T-helper 1 cell treated with Interleukin-12 subunit alpha and Interleukin-12 subunit beta and Interleukin-4 antibody, amounts not matched to agents 30 ng/mL and 1 ng/mL, for 36 hours (primary cell): ENCODE results near the gene SLC3A2. TPM values are rescaled to one million over a fixed set of nuclear protein-coding genes. Genes with fewer than 3 reads are reported as not detected.

Source experiments
- intact Hi-C: fragments of 100-400 bp; cut with micrococcal nuclease; formaldehyde crosslinking; loops from one replicate; pipeline ENCODE4 v1.15.1; 2024
- total RNA-seq: library from RNA; stranded (reverse); gene quantifications from 2 replicates; pipeline ENCODE4 v1.2.3, GENCODE V29; 2022

SLC3A2 gene
- total RNA-seq, 1 donor from 2014 or later: 202 TPM

DNA sequence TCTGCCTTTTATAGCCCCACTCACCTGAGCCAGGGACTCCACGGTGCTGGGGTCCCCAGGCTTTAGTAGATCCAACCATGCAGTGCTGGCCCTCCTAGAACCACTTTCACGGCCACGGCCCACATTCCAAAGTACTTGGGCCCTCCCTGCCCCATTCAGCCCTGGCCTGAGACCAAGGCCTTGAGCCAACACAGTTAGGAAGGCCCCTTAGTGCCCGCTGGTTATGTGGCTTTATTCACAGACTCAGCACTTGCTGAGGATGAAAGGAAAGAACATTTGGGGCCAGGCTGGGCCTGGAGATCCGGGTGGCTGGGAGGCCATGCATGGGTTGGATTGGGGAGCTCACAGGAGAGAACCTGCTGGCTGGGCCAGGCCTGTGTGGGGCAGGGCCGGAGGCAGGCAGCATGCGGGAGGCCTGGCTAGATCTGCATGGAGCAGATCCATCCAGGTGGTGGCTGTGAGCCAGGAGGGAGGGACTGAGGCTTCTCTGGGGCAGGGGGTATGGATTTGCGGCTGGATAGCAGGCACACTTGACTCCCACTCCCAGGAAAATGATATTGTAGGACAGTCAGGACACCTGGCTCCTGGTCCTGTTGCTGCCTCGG lies 27.9 kb downstream of the SLC3A2 start:
- intact Hi-C loops: no loop called here

DNA sequence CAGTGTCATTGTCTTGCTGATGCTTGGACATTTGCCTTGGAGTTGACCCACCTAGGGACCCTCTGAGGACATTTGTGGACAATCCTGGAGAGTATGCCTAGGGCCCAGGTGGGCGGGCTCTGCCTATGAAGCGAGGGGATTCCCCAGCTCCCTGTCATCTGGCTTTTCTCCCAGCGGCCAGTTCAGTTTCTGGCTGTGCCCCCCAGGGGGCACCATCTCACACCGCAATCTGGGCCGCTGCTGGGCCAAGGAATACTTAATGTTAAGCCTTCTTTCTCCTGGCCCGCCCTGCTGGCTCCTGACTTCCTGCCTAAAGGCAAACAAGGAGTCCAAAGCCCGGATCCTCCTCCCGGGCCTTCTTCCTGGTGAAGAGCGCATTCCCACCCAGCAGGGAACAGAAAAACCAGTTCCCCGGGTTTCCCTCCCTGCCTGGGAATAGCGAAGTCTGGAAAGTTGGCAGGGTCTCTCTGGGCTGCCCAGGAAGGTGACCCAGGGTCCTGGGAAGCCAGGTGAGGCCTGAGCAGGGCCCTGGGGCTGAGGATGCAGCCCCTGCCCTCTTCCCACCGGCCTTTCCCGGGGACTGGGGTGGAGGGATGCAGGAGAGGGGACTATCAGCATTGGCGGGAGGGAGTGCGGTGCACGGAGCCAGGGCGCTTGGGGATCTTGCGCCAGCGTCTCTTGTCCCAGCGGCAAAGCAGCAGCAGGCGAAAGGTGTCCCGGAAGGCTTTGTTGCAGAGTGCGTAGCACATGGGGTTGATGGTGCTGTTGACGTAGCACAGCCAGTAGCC lies 28.6 kb downstream of the SLC3A2 start:
- intact Hi-C loops: no loop called here

DNA sequence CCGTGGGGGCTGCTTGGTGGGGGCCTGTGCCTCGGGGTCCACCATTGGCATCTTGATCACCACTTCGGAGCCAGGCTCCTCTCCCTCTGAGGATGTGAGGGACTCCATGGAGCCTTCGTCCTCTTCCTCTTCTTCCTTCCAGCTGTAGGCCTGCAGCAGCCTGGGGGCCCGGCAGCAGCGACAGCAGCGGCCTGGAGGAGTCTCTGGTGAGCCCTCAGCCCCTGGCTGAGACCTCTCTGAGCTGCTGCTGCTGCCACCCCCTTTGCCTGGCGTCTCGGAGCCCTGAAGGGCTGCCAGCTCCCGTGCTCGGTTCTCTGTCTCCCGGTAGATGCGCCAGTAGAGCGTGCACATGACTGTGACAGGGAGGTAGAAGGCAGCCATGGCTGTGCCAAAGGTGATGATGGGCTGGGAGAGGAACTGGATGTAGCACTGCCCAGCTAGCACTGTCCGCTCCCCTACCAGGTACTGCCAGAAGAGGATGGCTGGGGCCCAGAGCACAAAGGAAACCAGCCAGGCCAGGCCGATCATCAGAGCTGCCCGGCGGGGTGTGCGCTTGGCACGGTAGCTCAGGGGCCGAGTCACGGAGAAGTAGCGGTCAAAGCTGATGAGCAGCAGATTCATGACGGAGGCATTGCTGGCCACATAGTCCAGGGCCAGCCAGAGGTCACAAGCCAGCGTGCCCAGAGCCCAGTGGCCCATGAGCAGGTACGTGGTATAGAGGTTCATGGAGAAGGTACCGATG lies 29.6 kb downstream of the SLC3A2 start:
- intact Hi-C loops: no loop called here

DNA sequence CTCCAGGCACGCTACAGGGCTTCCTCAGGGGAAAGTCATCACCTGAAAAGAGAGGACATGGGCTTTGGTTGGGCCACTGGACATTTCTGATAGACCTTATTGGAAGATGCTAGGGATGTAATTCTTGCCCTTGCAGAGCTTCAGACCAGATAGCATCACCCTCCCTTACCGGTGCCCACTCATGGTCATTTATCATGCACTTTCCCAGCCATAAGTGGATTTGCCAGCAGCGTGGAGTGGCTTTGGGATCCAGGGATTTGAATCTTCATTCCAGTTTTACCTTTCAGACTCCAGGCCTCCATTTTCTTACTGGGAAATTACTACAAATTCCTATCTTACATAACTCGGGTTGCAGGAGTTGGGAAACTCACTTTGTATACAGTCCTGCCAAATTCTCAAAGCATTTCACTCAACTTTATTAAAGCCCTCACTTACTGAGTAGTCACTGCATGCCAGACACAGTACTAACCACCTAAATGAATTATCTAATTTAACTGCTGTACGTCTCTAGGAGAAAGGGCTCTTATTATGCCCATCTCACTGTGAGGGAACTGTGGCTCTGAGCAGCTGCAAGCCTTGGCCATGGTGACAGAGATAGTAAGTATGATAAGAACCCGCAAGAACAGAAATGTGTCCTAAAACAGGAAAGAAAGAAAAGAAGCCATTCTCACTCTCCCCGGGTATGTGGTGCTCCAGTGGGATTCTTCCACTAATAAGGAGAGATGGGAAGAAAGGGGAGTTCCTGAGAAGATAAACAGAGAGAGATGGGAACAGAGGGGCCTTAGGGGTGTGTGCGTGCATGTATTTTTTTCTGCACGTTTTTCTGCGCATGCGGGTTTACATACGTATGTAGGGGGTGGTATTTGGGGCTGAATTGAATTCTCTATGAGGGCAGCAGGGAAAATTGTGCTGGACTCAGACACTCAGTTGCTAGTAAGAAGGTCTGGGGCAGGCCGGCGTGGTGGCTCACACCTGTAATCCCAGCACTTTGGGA lies 30.7 kb downstream of the SLC3A2 start:
- intact Hi-C loops: no loop called here

DNA sequence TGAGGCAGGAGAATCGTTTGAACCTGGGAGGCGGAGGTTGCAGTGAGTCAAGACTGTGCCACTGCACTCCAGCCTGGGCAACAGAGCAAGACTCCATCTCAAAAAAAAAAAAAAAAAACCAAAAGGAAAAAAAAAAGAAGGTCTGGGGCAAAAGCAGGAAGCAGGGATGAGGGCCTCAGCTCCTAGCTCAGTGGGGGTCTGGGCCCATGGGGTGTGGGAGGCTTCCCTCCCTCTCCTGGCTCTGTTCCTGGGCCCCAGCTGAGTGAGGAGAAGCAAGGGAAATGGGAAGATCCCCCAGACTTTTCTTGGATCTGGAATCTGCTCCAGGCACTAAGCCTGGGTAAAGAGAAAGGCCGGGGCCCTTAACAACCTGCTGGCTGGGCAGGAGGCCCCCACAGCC lies 31.6 kb downstream of the SLC3A2 start:
- intact Hi-C loops: no loop called here

DNA sequence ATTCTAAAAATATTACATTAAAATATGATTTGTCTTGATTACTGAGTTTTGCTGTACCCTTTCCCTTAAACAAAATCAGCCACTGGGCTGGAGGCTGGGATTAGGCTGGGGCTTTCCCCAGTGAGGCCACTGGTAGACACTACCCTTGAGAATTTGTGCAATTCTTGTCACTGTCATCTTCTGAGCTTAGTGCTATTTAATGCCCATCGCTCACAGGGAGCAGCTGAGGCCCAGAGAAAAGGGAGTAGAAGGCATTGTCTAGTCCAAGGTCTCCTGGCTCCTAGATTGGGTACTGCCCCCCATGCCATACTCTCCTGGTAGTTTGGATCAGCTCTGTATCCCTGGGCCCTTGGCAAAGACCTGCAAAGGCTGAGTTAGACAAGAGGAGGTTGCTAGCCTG lies 33.7 kb downstream of the SLC3A2 start:
- intact Hi-C loops: no loop called here

DNA sequence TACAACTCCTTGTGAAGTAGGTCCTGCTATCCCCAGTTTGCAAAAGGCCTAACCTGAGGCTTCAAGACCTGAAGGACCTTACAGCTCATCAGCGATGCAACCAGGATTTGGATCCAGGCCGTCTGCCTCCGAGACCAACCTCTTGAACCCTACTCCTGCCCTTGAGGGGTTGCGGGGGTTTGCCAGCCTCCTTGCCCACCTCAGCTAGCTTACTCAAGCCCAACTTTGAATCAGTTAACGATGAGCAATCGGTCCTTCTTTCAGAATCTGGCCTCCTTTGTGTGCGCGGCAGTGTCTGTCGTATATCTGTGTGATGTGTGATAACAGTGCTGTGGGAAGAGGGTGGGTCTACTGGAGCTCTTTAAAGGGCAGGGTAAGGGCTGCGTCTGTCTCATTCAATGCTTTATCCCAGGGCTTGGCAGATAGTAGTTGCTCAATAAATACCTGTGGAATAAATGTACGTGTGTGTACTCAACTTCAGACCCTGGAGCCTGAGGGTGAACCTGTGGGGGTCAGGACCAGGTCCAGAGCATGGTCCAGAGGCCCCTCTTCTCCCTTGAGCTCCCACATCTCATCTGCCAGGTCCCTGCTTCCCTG lies 37.3 kb downstream of the SLC3A2 start:
- intact Hi-C loops: no loop called here

DNA sequence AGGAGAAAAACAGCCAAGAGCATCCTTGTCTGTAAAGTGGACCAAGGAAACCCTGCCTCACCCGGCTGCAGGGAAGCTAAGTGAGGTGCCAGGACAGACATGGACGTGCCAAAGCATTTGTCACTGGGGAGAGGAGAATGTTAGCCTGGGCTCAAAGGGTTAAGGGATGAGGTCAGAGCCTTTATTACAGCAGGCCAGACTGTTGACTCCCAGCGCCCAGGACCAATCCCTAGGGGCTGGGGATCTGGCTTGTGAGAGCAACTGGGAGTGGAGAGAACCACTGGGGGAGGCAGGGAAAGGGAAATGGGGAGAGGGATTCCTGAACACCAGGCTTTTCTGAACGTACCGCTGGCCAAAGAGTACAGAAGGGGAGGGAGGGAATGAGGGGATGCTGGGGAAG lies 37.8 kb downstream of the SLC3A2 start:
- intact Hi-C loops: no loop called here

DNA sequence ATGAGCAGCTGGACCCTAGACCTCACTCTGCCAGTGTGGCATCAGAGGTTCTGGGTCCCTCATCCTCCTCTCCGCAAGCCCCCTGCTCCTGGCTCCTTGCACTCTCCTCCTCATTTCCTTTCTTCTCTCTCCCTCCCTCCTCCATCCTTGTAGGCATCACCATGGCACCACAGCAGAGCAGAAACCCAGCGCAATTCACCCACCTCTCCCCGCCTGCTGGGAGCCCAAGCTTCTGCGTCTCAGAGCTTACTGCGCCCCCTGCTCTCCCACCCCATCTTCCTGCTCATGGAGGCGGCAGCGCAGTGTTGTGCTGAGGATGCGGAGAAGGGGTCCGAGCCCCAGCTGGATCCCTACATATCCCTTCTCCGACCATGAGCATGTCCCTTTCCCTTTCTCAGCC lies 38.8 kb downstream of the SLC3A2 start:
- intact Hi-C loops: no loop called here

DNA sequence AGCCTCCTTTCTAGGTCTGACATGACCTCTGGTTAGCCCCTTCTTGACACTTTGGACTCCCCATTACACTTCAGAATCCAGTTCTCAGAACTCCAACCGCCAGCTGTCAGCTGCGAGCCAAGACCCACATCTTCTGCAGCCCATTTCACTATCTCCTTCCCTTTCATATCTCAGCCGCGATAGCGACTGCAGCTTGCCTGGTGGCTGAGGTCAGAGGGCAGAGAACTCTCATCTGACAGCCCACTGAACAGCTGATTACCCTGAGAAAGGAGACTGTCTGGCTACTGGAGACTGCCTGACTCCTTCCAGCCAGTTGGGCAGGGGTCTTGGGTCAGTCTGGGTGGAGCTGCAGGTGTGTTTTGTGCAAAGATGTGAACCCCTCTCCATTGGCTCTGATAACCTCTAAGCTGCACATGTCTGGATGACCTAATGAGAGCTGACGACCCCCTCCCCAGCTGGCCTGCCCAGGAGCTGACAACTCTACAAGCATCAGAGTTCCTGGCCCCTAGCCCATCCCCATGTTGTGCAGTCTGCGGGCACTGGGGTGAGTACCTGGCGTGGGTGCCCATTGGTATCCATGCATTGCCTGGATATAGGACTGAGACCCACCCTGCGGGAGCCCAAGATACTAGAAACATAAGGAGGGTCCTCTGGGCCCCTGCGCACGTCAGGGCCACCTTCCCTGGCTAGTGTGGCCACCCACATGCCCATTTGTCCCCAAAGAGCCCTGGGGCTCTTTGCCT lies 39.4 kb downstream of the SLC3A2 start:
- intact Hi-C loops: no loop called here

DNA sequence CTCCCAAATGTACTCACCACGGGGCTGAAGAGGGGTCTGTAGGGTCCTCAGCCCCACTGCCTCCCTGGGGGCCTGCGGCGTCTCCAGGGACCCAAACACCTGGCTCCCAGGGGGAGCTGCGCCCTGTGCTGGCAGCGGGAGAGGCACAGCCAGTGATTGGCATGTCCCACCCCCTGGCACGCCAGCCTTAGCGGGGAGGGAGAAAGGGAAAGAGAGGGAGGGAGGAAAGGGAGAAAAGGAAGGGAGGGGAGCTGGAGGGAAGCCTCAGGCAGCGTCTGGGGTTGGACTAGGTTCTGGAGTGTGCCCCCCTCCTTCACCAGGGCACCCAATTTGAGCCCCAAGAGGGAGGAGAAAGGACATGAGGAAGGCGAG lies 40.5 kb downstream of the SLC3A2 start, which contains the start of gene CHRM1:
Gene CHRM1, minus strand, starts transcription at position 163 of the 372 bp plus-strand sequence. CDS start 10,263 bp downstream, outside the sequence.
- intact Hi-C loops: no loop called here

DNA sequence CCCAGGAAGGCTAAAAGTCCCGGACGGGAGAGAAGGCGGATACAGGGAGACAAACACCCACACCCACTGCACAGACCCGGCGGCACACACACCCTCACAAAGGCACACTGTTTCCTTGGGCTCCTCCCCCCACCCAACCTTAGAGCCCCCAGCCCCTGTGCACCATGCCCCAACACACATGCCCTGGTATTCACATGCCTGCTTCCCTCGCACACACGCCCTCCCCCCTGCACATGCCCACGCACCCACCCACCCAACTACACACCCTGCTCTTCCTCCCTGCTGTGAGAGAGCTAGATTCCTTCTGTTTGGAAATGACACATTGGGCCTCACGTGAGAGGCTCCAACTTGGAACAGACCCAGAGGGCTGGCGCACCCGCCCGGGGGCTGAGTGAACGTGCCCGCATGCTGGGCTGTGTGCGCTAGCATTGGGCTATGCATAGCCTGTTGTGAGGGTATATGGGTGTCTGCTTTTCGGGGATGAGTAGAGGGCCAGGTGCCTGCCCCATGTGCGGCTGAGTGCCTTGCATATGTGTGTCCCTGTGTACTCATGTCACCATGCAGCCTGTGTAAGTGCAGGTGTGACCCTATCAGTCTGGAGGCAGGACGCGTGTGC lies 41.0 kb downstream of the SLC3A2 start:
- intact Hi-C loops: no loop called here

DNA sequence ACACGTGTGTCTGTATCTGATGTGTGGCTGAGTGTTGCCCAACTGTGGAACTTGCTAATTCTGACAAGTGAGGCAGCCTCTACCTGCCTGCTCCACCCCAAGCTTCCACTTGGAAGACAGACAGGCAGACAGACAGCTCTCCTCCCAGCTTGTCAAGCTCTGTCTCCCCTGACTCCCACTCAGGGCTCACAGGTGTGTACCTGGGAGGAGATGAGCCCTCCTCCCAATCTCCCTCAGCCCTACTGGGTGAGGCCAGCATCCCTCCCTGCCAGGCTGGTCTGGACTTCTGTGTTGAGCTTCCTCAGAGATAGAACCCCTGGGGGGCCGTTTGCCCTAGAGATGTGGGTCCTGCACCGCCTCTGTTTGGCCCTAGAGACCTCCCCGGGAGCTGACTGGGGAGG lies 41.5 kb downstream of the SLC3A2 start:
- intact Hi-C loops: no loop called here

DNA sequence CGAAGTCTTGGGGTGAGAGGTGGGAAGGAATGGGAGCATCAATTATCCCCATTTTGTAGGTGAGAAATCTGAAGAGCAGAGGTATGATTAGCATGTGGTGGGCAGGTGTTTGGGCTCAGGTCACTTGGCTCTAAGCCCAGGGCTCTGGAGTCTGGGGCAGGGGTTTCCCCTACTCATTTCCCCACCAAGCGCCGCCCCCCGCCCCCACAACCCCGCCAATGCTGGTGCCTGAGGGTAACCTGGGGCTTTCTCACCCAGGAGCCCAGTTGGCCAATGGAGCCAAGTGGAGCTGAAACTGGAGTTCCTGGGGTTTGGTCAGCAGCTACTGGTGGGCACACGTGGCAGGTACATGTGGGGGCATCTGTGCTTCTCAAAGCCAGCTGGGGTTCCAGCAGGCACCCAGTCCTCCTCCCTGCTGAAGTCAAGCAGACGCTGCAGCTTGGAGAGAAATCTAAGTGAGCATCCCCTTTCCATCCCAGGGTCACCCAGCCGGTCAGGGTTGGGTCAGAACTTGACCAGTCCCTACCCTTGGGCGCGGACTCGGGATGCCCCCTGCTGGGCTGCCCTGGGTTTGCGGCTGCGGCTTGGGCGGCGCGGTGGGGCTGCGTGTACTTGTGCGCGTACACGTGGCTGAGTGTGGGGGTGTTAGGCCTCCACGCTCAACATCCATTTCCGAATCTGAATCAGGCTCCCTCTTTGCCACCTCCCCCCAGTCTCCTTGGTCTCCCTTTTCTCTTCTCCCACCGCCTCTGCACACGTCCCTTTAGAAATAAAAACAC lies 42.1 kb downstream of the SLC3A2 start:
- intact Hi-C loops: no loop called here

DNA sequence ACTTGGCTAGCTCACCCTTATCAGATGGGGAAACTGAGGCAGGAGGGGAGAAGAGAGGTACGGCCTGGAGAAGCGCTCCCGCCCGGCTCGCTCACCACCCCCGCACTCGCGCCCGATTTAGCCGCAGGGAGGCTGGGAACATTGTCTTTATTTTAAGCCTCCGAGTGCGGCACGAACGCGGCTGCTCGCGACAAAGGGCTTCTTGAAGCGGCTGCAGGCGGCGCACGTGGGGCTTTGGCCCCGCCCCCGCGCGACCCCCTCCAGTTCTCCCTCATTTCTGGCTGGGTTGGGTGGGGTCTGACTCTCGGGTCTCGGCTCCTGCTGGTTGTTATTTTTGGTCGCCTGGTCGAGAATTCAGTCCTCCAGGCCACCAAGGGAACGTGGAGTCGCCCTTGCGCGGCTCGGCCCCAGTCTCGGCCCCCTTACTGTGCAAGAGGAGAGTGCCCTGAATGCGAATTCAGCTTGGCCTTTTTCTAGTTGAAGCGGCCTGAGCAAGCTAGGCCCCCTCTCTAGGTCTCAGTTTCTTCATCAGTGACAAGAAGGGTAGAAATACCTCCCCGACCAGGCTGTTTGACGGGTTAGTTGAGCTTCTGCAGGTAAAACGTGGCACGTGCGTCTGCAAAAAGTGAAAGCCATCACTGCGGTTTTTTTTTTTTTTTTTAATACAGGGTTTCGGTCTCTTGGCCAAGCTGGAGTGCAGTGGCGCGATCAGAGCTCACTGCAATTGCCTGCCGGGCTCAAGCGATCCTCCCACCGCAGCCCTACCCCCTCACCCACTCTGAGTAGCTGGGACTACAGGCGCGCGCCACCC lies 43.1 kb downstream of the SLC3A2 start:
- intact Hi-C loops: no loop called here

DNA sequence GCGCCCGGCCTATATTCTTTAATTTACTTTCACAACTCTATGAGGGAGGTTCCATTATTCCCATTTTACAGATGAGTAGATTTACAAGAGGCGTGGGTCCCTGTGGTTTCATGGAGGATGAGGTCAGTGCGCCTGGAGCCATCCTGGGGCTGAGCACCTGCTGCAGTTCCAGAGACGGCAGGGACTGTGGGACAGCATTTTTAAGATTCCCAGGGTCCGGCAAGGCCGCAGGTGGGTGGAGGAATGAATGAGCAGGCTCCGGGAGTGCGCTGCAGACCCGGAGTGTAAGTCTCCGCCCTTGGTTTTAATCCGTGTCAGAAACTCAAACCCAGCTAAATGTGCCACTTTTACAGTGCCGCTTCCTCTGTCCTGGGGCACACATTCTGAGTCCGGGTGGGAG lies 44.6 kb downstream of the SLC3A2 start:
- intact Hi-C loops: no loop called here

DNA sequence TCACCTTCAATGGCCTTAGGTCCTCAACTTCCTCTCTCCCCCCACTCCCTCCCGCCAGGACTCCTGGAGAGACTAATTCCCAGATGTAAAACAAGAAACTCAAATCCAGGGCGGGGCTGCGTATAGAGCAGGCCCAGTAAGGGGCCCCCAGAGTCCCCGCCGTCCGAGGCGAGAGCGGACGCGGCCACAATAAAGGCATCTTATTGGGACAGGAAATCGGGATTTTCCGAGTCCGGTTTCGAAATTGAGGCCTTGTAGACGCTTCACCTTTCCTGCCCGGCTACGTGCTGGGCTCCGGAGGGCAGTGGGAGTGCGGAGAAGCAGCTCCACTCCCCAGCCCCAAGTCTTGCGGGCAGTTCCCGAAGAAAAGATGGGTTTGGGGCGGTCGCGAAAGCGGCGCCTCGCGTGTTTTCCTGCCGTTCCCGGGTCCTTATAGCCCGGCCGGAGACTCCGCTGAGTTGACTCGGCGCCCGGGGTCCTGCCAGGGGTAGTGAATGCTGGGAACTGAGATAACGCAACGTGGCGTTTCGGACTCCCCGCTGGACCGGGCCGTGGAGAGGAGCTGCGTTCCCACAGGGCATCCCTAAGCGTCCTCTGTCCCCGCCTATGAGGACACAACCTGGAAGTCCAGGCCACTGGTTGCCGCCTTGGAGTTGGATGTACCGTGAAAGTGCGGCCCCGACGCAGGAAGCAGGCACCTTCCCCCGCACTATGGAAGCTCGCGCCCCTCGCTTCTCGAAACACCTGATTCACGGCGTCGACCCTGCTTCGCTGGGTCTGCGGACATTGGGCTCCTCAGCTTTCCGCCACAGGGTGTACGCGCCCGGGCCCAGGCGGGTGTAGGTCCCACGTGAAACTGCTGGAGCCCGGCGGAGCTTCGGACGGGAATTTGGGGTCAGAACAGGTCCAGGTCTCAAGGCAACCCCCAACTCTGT lies 45.3 kb downstream of the SLC3A2 start:
- intact Hi-C loops: no loop called here
